K562 (cell line): Measurements from ENCODE around the gene ACSF2. TPM values are rescaled to one million over a fixed set of nuclear protein-coding genes. Genes with fewer than 3 reads are reported as not detected.

Experiments used
- CREM ChIP-seq: IDR thresholded peaks from 2 replicates; pipeline ENCODE4 v1.6.1; 2014; ENCODE audit warnings: antibody characterized with exemption, low read depth
- CTBP1 ChIP-seq: fragments of 450-650 bp; IDR thresholded peaks from 2 replicates; pipeline ENCODE4 v1.6.1; 2016; ENCODE audit warnings: borderline replicate concordance
- DPF2 ChIP-seq: fragments of 450-650 bp; IDR thresholded peaks from 2 replicates; pipeline ENCODE4 v1.6.1; 2016
- EP400 ChIP-seq: fragments of 450-650 bp; IDR thresholded peaks from 2 replicates; pipeline ENCODE4 v1.6.1; 2017; ENCODE audit warnings: antibody characterized with exemption, mild to moderate bottlenecking, moderate library complexity
- FOXA1 ChIP-seq: fragments of 450-650 bp; IDR thresholded peaks from 2 replicates; pipeline ENCODE4 v1.6.1; 2016; ENCODE audit warnings: mild to moderate bottlenecking, borderline replicate concordance
- HCFC1 ChIP-seq: IDR thresholded peaks from 2 replicates; pipeline ENCODE4 v1.6.1; 2012; ENCODE audit warnings: low read depth, low read length, improper control_type of control experiment
- HIVEP1 ChIP-seq: fragments of 250-450 bp; sonication (Bioruptor Pico); IDR thresholded peaks from 2 replicates; pipeline ENCODE4 v1.4.0; 2020; ENCODE audit warnings: mild to moderate bottlenecking
- HMG20A ChIP-seq: fragments of 450-650 bp; formaldehyde crosslinking; conservative IDR thresholded peaks from 2 replicates; pipeline ENCODE4 v1.4.0; 2020; ENCODE audit warnings: mild to moderate bottlenecking, mixed read lengths
- MEIS2 ChIP-seq: fragments of 450-650 bp; IDR thresholded peaks from 2 replicates; pipeline ENCODE4 v1.6.1; 2014; ENCODE audit warnings: mild to moderate bottlenecking; ENCODE audit not compliant: partially characterized antibody
- MIER1 ChIP-seq: fragments of 450-650 bp; IDR thresholded peaks from 2 replicates; pipeline ENCODE4 v1.6.1; 2016; ENCODE audit warnings: antibody characterized with exemption, mild to moderate bottlenecking, low read depth
- MTA1 ChIP-seq: fragments of 450-650 bp; IDR thresholded peaks from 2 replicates; pipeline ENCODE4 v1.6.1; 2017; ENCODE audit warnings: borderline replicate concordance
- NCOR1 ChIP-seq: fragments of 450-650 bp; IDR thresholded peaks from 2 replicates; pipeline ENCODE4 v1.6.1; 2016; ENCODE audit warnings: mild to moderate bottlenecking, moderate library complexity
- POLR2AphosphoS5 ChIP-seq: IDR thresholded peaks from 2 replicates; pipeline ENCODE4 v1.6.1; 2011; ENCODE audit warnings: mild to moderate bottlenecking, low read depth, low read length, moderate library complexity; ENCODE audit not compliant: control insufficient read depth, insufficient read depth
- STAG1 ChIP-seq: sonication (generic); formaldehyde crosslinking; IDR thresholded peaks from 2 replicates; pipeline ENCODE4 v1.5.0; 2020; ENCODE audit warnings: missing genetic modification reagents, borderline replicate concordance
- U2AF1 ChIP-seq: fragments of 200-400 bp; formaldehyde crosslinking; optimal IDR thresholded peaks from 2 replicates; pipeline ENCODE3; 2017; ENCODE audit warnings: mild to moderate bottlenecking, low read depth, low read length, moderate library complexity
- ZNF124 ChIP-seq: sonication (generic); formaldehyde crosslinking; IDR thresholded peaks from 2 replicates; pipeline ENCODE4 v1.8.1; 2022; ENCODE audit warnings: missing genetic modification reagents
- ZNF408 ChIP-seq: fragments of 250-450 bp; sonication (Bioruptor Pico); IDR thresholded peaks from 2 replicates; pipeline ENCODE4 v1.4.0; 2020; ENCODE audit warnings: low read depth, mild to moderate bottlenecking, moderate library complexity
- polyA plus RNA-seq, 8 experiments: library from polyadenylated mRNA; depleted of rRNA in 4 of 8; stranded (reverse) in 5 of 8; unstranded in 3 of 8; fragments of >200 nt; fragmentation: Nextera tagmentation in 2 of 8; fragmentation: Illumina TruSeq in 1 of 8; extraction: Ambion mirVana in 2 of 8; extraction: Trizol in 1 of 8; gene quantifications; 2 replicates each; pipeline versions ENCODE4 v1.2.1 to v1.2.3, GENCODE V29; 2011 to 2014; ENCODE audit warnings: inconsistent platforms in 1 of 8, missing spikeins in 1 of 8
- total RNA-seq, 7 experiments: library from RNA; depleted of rRNA in 6 of 7; stranded (reverse); fragments of >200 nt in 6 of 7; fragmentation: Illumina TruSeq in 2 of 7; extraction: Trizol in 2 of 7; gene quantifications; 2 replicates each; pipeline versions ENCODE4 v1.2.1 to v1.2.3, GENCODE V29; 2011 to 2021; ENCODE audit warnings: low replicate concordance in 1 of 7
- TF ChIP-seq, protein P1 (sequence below): fragments of 250-450 bp; sonication (Bioruptor Pico); IDR thresholded peaks from 2 replicates; pipeline ENCODE4 v1.4.0; 2020; ENCODE audit warnings: mild to moderate bottlenecking, moderate library complexity
- TF ChIP-seq, protein P2 (sequence below): fragments of 200-800 bp; sonication (Bioruptor generic); IDR thresholded peaks from 2 replicates; pipeline ENCODE4 v1.6.1; 2017; ENCODE audit warnings: missing genetic modification characterization, missing compliant biosample characterization
- TF ChIP-seq, protein P3 (sequence below): sonication (generic); formaldehyde crosslinking; IDR thresholded peaks from 2 replicates; pipeline ENCODE4 v1.8.0; 2022; ENCODE audit warnings: mild to moderate bottlenecking, missing genetic modification reagents, borderline replicate concordance

Gene ACSF2
- total and polyA plus RNA-seq, 9 of the 15 experiments (the other 6 are each of a cell fraction or from before 2014, with no cell fraction given), result 0.89 to 6.1 (median 3.5) TPM

DNA sequence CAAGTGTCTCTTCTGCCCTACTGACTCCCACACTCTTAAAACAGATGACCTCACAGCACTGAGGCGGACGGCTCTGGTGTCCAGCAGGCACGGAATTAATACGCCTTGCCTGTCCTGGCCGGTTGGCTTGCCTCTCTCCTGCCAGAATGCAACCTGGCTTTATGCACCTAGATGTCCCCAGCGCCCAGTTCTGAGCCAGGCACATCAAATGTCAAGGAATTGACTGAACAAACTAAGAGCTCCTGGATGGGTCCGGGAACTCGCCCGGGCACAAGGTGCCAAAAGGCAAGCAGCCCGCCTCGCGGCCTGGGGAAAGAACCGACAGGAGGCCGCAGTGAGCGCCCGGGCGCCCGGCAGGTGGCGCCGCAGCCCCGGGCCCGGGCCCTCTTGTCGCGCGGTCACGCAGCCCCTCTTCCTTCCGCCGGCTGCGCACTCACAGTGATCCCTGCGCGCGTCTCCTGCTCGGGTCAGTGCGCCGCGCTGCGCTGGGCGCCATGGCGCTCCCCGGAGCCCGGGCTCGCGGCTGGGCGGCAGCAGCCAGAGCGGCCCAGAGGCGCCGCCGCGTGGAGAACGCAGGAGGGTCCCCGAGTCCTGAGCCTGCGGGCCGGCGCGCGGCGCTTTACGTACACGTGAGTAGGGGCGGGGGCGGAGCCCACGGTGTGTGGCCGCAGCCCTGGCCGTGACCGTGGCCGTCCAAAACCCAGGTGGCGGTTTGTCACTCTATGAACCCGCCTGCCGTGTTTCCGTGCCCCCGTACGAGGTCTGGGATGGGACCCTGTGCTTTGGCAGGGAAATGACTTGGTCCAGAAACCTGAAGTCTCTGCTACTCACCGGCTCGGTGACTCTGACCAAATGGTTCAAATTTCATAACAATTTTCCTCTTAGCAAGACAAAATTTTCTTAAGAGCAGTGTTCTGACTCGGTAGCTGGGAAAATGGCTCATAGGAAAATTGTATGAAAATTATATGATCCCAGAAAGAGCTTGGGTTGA is 52.7 kb downstream of the ACSF2 start, which contains the start of gene RSAD1 (continued):
- TF ChIP-seq, protein P1, sequence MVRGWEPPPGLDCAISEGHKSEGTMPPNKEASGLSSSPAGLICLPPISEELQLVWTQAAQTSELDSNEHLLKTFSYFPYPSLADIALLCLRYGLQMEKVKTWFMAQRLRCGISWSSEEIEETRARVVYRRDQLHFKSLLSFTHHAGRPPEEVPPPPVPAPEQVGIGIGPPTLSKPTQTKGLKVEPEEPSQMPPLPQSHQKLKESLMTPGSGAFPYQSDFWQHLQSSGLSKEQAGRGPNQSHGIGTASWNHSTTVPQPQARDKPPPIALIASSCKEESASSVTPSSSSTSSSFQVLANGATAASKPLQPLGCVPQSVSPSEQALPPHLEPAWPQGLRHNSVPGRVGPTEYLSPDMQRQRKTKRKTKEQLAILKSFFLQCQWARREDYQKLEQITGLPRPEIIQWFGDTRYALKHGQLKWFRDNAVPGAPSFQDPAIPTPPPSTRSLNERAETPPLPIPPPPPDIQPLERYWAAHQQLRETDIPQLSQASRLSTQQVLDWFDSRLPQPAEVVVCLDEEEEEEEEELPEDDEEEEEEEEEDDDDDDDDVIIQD, result no peak
- TF ChIP-seq MIER1 (no peak), STAG1 (CRISPR knock-in tag) (peak; percentile 69; the same call in 1 of the 2 replicates), ZNF408 (no peak), MTA1 (no peak), DPF2 (no peak), NCOR1 (no peak; the same call in 1 of the 2 replicates), MEIS2 (peak; percentile 60), HMG20A (no peak), HIVEP1 (CRISPR knock-in tag) (no peak), POLR2AphosphoS5 (peak; percentile 72), FOXA1 (no peak), ZNF124 (CRISPR knock-in tag) (no peak), CREM (peak; percentile 90), U2AF1 (no peak), EP400 (peak; percentile 65), HCFC1 (peak; percentile 71), CTBP1 (peak; percentile 99)
- TF ChIP-seq, protein P2, sequence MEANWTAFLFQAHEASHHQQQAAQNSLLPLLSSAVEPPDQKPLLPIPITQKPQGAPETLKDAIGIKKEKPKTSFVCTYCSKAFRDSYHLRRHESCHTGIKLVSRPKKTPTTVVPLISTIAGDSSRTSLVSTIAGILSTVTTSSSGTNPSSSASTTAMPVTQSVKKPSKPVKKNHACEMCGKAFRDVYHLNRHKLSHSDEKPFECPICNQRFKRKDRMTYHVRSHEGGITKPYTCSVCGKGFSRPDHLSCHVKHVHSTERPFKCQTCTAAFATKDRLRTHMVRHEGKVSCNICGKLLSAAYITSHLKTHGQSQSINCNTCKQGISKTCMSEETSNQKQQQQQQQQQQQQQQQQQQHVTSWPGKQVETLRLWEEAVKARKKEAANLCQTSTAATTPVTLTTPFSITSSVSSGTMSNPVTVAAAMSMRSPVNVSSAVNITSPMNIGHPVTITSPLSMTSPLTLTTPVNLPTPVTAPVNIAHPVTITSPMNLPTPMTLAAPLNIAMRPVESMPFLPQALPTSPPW (CRISPR knock-in tag), result peak; percentile 82
- TF ChIP-seq, protein P3, sequence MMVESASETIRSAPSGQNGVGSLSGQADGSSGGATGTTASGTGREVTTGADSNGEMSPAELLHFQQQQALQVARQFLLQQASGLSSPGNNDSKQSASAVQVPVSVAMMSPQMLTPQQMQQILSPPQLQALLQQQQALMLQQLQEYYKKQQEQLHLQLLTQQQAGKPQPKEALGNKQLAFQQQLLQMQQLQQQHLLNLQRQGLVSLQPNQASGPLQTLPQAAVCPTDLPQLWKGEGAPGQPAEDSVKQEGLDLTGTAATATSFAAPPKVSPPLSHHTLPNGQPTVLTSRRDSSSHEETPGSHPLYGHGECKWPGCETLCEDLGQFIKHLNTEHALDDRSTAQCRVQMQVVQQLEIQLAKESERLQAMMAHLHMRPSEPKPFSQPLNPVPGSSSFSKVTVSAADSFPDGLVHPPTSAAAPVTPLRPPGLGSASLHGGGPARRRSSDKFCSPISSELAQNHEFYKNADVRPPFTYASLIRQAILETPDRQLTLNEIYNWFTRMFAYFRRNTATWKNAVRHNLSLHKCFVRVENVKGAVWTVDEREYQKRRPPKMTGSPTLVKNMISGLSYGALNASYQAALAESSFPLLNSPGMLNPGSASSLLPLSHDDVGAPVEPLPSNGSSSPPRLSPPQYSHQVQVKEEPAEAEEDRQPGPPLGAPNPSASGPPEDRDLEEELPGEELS, result peak; percentile 84; the same call in 1 of the 2 replicates
